ENCODE measurements around the gene RGS16.

GRCh38 chr1:182564406-182565004 lies 39.7 kb downstream of the RGS16 start:
- no peak for TF ChIP-seq MAX (IDR thresholded peaks at IDR 0.05; ENCODE audit: low read depth)
- no peak for TF ChIP-seq SMC3 (IDR thresholded peaks at IDR 0.05; ENCODE audit: low read depth, low read length)
- no peak for TF ChIP-seq MXI1 (IDR thresholded peaks at IDR 0.05; ENCODE audit: low read depth, low read length)
- TF ChIP-seq YY1 (IDR thresholded peaks at IDR 0.05; ENCODE audit: low read depth): no peak
- TF ChIP-seq, protein P1, sequence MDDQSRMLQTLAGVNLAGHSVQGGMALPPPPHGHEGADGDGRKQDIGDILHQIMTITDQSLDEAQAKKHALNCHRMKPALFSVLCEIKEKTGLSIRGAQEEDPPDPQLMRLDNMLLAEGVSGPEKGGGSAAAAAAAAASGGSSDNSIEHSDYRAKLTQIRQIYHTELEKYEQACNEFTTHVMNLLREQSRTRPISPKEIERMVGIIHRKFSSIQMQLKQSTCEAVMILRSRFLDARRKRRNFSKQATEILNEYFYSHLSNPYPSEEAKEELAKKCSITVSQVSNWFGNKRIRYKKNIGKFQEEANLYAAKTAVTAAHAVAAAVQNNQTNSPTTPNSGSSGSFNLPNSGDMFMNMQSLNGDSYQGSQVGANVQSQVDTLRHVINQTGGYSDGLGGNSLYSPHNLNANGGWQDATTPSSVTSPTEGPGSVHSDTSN (IDR thresholded peaks at IDR 0.05): no peak
- TF ChIP-seq, protein P2, sequence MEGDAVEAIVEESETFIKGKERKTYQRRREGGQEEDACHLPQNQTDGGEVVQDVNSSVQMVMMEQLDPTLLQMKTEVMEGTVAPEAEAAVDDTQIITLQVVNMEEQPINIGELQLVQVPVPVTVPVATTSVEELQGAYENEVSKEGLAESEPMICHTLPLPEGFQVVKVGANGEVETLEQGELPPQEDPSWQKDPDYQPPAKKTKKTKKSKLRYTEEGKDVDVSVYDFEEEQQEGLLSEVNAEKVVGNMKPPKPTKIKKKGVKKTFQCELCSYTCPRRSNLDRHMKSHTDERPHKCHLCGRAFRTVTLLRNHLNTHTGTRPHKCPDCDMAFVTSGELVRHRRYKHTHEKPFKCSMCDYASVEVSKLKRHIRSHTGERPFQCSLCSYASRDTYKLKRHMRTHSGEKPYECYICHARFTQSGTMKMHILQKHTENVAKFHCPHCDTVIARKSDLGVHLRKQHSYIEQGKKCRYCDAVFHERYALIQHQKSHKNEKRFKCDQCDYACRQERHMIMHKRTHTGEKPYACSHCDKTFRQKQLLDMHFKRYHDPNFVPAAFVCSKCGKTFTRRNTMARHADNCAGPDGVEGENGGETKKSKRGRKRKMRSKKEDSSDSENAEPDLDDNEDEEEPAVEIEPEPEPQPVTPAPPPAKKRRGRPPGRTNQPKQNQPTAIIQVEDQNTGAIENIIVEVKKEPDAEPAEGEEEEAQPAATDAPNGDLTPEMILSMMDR (IDR thresholded peaks at IDR 0.05): no peak
- no peak for TF ChIP-seq FOSL2 (IDR thresholded peaks at IDR 0.05; ENCODE audit: borderline replicate concordance, low read depth)
- no peak for TF ChIP-seq RAD21 (IDR thresholded peaks at IDR 0.05; ENCODE audit: low read length)
- TF ChIP-seq EZH2phosphoT487 (IDR thresholded peaks at IDR 0.05; ENCODE audit: borderline replicate concordance, low read depth): no peak
- TF ChIP-seq GATA2 (CRISPR knock-in tag; IDR thresholded peaks at IDR 0.05): no peak
- no peak for TF ChIP-seq EP300 (IDR thresholded peaks at IDR 0.05; ENCODE audit: borderline replicate concordance in 1 of 2, low read depth in 1 of 2, low read length in 1 of 2)
- no peak for TF ChIP-seq TAF1 (IDR thresholded peaks at IDR 0.05; ENCODE audit: borderline replicate concordance, low read depth, low read length)
- TF ChIP-seq, protein P3, sequence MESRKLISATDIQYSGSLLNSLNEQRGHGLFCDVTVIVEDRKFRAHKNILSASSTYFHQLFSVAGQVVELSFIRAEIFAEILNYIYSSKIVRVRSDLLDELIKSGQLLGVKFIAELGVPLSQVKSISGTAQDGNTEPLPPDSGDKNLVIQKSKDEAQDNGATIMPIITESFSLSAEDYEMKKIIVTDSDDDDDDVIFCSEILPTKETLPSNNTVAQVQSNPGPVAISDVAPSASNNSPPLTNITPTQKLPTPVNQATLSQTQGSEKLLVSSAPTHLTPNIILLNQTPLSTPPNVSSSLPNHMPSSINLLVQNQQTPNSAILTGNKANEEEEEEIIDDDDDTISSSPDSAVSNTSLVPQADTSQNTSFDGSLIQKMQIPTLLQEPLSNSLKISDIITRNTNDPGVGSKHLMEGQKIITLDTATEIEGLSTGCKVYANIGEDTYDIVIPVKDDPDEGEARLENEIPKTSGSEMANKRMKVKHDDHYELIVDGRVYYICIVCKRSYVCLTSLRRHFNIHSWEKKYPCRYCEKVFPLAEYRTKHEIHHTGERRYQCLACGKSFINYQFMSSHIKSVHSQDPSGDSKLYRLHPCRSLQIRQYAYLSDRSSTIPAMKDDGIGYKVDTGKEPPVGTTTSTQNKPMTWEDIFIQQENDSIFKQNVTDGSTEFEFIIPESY (IDR thresholded peaks at IDR 0.05; ENCODE audit: borderline replicate concordance, low read depth): no peak
- TF ChIP-seq USF2 (IDR thresholded peaks at IDR 0.05; ENCODE audit: borderline replicate concordance, low read depth, low read length): no peak
